COLO668 (cell line): ENCODE results near the gene HOTAIR.

Source experiments
- DNase-seq: peaks from one replicate; lab custom pipeline; 2025; ENCODE audit not compliant: unreplicated experiment; lab: John Stamatoyannopoulos, UW

HOTAIR gene

DNA sequence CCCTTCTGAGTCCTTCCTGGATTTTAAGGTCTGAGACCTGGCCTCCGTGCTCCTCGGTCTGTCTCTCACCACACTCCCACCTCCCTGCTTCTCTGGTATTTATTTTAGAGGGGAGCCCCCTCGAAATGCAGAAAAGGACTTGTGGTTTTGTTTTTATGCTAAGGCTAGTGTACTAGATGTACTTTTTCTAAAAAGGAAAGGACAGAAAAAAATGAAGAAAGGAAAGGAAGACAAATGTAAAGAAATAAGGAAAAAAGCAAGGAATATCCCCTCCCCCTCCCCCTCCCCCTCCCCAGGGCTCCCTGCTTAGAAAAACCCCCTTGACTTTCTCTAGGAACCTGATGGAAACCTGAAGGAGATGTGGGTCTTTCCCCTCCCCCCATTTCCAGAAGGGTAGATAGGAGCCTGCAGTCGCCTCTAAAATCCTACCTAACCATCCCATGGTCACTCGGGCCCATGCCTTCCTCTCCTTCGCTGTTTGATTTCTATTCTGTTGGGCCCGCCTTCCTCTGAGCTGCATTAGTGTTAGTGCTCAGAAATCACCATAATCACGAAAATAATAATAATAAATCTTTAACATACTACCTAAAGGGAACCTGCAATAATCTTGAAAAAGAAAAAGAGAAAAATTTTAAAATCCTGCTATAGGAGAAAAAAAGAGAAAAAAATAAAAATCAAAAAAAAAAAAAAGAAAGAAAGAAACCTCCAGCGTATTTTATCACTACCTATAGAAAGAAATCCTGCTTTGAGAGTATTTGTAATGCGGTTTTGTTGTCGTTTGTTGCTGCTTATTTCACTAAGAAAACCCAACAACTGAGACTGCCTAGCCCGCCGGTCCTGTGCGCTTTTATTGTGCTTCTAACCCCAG is 37.1 kb upstream of the HOTAIR start:
- DNase-seq: no peak

DNA sequence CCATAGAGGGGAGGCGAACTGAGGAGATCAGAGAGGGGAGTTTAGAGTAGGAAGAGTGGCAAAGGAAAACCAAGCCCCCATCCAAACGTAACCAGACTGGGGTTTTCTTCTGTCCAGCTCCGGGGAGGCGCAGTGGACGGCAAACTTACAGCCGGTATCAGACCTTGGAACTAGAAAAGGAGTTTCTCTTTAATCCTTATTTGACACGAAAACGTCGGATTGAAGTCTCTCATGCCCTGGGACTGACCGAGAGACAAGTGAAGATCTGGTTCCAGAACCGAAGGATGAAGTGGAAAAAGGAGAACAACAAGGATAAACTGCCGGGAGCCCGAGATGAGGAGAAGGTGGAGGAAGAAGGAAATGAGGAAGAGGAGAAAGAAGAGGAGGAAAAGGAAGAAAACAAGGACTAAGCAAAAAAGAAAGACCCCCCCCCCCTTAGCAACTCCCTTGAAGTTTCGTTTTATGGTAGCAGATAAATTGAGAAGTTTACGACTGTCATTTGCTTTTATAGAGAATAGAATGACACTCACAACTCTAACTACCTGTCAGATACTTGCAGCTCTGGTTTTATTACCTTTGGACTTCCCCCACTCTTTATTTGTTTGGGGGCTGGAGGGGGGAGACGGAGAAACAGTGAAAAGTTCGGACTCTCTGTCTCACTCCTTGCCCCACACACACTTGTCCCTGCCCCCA is 36.4 kb upstream of the HOTAIR start:
- DNase-seq: no peak

DNA sequence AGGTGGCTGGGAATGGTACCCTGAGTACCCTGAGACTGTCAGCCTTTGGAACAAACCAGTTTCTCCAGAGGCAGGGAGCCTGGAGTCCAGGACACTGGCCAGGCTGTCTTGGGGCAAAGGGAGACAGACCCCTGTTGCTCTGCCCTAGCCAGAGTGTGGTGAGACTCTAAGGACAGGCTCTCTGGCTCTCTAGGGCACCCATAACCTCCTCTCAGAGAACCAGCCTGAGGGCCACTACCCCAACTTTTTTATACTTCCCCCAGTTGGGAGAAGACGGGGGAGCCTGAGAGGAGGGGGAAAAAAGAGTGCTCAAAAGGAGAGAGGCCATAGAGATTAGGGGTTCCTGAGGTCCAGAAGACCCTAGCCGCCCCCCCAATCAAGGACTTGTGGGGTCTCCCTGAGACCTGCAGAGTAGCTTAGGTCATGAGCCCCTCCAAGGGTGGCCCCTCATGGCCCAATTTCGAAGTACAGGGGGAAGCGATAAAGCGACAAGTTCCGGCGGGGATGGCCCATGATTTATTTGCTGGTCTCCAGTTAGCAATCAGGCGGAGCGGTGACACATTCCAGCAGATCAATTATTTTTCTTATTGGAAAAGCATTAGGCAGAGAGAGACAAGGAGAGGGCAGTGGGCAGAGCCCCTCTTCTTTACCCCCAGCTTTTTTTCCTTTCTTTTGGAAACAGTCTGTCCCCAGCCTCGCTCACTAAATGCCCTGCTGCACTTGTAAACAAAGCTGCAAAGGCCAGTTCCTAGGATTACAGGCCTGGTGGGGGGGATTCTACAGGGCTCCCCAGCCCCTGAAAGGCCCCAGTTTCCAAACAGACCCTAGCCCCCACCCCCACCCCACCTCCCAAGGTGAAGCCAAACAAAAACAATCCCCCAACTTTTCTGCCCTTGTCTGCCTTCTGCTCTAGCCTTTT is 35.6 kb upstream of the HOTAIR start:
- DNase-seq: no peak

DNA sequence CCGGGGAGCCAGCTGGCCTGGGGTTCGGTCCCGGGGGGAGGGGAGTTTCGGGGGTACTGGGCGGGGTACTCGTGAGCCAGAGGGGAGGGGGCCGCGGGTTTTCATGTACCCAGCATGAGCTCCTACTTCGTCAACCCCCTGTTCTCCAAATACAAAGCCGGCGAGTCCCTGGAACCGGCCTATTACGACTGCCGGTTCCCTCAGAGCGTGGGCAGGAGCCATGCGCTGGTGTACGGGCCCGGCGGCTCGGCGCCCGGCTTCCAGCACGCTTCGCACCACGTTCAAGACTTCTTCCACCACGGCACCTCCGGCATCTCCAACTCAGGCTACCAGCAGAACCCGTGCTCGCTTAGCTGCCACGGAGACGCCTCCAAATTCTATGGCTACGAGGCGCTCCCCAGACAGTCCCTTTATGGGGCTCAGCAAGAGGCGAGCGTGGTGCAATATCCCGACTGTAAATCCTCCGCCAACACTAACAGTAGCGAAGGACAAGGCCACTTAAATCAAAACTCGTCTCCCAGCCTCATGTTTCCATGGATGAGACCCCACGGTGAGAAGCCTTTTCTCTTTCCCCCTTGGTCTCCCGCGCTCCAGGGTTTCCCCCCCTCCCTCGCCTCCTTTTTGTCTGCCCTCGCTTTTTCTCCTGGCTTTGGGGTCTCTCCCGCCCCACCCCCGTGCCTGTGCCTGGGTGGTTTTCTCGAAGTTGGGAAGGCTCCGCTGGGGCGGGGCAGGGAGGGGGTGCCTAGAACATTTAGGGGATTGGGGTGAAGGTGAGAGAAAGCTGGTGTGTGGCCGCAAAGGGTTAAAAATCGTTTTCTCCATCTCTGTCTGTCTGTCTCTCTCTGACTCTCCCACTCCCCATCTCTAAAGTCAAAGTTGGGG is 34.7 kb upstream of the HOTAIR start:
- no peak for DNase-seq

DNA sequence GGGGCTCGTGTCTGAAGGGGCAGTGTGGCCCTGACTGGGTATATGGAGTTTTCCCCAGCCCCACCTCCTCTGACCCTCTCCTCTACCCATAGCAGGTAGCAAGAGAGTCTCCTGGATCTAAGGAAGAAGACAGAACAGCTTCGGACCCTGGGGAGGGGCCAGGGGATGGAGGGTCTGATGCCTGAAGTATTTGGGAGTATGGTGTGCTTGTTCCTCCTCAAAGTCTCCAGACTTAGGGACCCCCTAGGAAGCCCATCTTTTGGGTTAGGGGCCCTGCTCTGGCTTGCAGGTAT is 33.5 kb upstream of the HOTAIR start:
- no peak for DNase-seq

DNA sequence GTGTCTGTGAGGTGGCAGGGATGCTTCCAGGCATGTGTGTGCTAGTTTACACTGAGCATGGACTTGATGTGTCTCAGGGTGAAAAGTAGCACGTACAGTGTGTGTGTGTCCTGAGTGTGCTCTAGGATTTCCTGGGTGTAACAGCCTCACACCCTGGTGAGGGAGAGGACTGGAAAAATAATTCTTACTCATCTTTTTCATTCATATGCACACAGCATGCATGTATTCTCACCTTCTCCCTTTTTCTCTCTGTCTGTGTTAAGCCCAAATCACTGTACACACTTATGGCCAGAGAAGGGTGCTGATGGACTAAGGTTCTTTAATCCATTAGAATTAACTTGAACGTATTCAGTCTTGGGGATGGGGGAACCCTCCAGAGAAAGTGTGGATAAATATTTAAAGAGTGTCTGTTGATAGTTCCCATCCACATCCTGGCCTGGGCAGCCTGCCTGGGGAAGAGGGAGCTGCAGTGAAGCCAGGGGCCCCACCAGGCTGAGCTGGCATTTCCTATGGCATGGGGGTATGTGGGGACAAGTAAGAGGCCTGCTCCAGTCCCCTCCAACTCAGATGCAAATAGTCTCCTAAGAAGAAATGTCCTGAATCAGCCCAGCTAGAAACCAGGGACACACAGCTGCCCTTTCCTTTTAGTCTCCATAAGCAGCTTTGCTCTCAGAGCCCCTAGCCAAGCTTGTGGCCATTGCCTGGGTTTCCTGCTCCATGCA is 32.9 kb upstream of the HOTAIR start:
- no peak for DNase-seq

DNA sequence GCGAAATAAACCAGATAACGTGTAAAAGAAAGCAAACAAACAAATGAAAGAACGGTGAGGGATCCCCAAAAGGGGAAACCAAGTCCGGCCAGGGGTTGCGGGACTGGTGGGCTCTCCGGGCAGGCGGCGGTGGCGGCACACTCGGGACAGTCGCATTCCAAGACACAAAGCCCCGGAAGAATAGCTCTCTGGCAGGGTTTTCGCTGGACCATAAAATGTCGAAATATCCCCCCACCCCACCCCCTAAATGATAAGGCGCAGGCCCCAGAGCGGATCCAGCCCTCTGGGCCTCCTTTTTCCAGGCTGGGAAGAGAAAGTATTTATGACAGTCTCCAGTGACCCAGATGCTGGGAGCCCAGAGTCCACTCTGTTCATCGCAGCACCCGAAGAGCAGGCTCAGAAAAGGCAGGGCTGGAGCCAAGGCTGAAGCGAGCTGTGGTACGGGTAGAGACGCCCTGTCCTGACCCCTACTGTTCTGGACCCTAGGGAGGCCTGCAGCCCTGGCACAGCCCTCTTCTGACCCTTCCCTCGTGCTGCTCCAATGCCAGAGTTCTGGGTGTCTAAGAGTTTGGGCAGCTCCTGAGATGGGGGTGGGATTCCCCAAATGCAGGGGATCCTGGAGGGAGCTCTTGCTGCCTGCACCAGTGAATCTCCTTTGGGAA is 31.9 kb upstream of the HOTAIR start:
- DNase-seq: no peak

DNA sequence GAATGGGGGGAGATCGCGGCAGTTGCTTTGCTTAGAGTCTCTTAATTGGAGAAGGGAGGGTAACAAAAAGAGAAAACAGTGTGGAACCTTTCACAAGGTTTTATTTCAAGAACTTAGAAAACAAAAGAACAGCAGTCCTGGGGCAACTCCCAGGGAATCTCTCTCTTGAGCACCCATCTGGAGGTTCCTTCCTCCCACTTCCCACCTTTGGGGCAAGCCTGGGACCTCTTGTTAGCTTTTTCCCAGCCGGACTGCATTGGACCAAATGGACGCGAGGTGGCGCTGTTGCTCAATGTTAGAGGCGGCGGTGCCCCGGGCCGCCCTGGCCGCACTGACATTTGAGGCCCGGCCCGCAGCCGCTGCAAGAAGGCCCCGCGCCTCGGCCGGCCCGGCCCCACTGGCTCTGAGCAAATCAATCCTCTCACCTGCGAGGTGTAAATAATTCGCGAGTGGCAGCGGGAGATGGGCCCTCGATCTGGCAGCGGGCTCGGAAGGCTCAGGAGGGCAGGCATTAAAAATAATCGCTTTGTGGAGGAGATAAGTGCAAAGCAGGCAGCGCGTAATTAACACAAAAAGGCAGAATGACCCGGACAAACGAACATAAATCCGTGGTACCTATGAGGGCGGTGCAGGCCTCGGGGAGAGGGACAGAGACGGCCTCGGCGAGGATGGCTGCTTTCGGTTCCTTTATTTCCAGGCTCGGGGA is 31.3 kb upstream of the HOTAIR start:
- peak; percentile 62 for DNase-seq

DNA sequence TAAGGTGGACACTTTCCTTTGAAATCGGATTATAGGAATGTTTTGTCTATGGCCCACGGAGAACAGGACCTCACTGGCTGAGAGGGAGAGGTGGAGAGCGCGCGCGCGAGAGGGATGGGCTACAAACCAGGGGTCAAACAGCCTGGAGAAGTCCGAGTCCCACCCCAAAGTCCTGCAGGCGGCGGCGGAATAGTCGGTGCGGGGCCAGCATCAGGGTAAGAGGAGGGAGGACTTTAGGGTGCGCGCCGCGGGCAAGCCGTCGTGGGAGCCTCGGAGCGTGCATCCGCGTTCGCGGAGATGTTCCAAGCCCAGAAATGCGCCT is 30.7 kb upstream of the HOTAIR start:
- no peak for DNase-seq

DNA sequence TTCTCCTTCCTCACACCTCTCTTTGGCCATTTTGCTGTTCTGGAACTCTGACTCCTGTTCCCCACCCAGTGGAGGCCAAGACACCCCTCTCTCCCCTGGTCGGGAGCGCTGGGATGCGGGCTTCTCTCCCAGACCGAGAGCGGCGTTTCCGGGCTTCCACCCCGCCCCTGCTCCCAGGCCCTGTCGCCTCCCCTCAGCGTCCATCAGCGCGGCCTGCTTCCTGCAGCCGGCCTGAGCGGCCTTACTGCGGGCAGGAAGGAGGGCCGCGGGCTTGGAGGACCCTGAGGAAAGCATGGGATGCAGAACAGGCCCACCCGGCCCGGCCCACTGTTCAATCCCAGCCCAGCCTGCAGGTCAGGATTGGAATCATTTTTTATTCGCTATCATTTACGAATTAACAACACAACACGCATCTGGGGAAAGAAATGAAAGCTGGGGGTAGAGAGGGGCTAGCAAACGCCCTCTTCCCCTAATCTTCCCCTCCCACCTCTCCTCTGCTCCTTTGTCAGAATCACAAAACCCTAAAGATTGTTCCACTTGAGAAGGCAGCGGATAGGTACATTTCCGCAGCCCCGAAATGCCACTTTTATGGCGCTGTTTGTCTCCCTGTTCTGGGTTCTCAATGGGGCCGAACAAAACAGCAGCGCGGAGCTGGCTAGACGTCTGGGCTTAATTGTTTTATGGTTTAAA is 30.2 kb upstream of the HOTAIR start:
- peak; percentile 0 for DNase-seq

DNA sequence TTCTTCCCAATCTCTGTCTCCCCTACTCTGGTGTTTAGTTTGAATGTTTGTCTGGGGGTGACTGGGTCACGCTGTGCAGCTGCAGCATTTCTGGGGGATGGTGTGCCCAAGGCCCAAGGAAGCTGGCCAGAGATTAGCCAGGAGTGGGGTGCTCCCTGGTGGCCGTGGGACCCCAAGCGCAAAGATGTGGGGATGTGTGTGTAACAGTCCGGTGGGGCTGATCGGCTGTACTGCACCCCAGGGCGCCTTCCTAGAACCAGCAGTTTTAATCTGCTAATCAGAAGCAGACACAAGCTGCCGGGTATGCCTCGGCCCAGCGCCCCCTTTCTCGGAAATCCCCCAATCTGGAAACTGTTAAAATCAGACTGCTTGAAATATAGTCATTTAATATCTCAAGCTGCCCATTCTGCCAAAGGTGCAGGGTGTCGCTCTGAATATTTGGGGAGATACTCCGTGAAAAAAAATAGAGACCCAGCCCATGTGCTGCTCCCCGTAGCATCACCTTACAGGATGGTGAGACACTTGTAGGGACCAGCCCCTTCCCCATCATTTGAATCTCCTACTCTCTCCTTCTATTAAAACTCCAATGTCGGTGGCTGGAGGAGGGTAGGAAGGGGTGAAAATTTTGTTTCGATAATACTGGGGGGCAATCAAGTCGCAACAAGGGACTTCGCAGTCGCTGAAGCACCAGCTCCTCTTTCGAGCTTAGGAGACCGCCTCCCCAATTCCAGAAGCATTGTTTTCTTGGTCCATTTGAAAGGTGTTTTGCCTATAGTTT is 29.5 kb upstream of the HOTAIR start:
- no peak for DNase-seq

DNA sequence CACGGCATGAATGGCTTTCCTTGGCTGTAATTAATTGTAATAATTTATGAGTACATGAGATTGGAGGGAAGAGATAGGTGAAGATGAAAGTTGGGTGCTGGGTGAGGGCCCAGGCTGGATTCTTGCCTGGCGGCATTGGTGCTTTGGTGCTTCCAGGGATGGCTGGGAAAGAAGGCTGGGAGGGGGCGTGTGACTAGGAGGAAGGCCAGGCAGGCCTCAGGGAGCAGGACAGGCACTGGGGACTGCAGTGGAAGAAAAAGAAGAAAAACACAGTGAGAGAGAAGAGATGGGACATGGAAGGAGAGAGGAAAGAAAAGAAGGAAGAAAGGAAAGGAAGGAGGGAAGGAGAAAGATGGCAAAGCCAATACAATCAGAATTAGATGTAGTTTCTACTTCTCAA is 28.9 kb upstream of the HOTAIR start:
- DNase-seq: no peak

DNA sequence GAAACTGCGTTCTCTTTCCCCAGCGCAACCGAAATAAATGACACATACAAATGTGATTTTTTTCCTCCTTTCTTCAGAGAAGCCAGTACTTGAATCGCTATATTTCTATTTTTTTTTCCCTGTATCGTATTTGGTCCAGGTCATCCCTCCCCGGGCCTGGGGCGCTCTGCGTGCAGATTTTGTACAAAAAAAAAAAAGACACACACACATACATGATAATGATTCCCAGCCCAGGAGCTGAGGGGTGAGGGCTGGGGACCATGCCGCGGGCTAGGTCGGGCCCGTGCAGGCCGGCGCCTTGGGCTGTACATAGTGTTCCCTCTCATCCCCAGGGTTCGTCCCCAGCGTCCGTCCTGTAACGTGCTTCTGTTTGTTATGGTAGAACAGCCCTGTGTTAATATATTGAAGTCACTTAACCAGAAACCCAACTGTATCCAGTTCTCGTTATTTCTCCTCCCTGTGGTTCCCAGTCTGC is 28.2 kb upstream of the HOTAIR start:
- DNase-seq: no peak

DNA sequence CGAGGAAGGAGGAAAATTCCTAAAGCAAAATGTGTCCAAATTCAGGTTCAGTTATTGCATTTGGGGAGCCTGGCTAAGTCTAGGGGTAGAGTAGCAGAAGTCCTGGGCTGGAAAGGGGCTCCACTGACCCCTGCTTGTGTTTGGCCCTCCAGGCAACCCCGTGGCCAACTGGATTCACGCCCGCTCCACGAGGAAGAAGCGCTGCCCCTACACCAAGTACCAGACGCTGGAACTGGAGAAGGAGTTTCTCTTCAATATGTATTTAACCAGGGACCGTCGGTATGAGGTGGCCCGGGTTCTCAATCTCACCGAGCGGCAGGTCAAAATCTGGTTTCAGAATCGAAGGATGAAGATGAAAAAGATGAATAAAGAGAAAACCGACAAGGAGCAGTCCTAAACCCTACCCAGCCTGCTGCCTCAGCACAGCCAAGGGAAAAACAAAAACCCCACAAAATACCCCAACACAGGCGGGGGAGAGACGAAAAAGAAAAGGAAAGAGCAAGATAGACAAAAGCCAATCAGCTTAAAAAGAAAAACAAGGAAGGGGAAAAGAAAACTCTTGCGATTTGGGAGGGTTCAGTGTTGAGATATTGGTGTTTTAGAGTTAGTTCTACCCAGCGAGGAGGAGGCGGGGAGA is 27.6 kb upstream of the HOTAIR start:
- DNase-seq: no peak

DNA sequence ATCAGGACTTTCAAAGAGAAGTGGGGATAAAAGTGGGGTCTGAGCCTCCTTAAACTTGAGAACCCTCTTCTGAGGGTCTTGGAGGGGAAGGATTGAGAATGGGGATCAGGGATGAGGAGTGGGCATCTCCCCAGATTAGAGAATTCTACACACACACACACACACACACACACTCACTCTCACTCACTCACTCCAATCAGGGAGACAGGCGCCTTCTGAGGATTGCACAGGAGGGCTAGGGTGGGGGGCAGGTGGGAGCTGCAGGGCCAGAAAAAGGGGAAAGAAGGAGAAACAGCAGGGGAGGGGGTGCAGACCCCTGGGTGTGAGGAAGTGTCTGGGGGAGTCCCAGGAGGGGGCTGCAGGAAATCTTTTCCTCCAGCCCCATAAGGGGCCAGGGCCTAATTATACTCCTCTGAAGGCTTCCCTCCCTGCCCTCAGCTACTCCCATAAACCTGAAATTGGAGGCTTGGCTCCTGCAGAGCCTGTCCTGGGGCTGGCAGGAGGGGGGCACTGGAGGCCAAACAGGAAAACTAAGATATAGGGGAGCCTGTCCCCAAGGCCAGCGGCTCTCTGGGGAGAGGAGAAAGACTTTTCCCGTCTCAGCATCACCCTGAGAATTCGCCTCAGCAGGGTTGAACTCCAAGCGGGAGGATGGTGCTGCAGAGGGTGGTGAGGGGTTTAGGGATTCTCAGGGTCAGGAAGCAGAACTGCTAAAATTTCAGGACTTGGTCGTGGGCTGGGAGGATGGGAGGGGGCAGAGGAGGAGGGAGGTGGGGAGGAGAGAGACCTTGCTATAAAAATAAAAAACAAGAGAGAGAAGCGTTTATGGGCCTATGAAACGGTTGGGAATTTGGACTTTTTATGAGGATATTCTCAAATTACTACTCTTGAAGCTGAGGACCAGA is 26.8 kb upstream of the HOTAIR start:
- DNase-seq: no peak
